HG03520 (cell line): ENCODE measurements around the gene FAM43B.

Experiments used
- ATAC-seq: cut with Tn5 transposase; IDR thresholded peaks from one replicate; pipeline ENCODE4 v1.9.1; 2021; ENCODE audit warnings: mild to moderate bottlenecking, moderate library complexity; ENCODE audit not compliant: unreplicated experiment

The FAM43B gene

DNA sequence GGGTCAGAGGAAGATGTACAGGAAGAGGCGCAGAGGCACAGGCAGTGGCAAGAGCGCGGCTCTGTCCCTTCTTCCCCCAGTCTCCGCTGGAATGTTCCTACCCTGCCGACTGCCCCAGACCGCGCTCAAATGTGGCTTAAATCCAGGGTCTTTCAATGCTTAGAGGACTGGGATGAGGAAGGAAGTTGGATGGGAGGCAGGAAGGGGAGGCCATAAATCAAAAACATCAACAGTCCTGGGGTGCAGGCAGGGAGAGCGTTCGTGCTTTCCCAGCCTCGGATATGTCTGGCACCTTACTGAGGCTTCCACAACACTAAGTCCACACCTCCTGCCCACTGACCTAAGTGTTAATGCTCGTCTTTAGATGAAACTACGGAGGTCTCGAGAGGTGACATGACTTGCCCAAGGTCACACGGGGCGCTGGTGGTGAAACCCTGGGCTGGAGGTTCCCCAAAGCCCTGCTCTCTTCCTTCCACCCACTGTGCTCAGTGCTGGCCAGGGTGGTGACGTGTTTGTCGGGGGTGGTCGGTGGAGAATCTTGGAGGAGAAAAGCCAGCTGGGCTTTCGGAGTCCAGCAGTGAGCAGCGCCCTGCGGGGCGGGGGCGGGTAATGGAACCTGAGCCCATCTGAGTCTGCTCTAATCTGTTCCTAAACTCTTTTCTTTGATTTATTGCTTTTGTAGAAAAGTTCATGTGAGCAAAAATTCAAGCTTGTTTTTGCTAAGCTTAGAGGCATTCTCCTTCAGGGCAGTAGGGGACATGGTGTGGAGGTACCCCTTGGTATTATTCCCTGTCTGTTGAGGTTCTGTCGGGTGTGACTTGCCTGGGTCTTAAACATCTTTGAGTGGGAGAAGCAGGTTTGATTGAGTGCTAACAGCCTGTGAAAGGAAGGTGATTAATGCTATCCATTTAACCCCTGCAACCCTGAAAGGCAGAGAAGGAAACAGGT, 37.2 kb downstream of the FAM43B start:
- ATAC-seq = no peak

DNA sequence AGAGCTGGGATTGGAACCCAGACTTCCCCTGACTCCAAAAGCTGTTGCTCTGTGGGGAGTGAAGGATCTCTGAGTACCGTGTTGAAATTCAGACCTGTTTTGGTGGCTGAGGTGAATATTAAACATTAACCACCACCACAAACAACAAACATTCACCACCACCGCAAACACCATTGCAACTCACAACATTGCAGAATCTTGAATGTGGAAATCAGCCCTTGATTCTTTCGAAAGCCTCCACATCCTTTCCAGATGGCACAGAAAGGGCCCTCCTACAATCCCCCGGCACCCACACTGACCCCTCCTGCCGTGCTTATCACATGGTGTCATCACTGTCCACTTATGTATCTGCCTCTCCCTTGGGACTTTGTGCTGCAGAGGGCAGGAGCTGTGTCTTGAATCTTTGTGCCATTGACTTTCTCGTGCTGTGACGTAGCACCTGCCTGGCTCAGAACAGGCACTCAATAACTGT, 38.0 kb downstream of the FAM43B start:
- ATAC-seq = no peak

DNA sequence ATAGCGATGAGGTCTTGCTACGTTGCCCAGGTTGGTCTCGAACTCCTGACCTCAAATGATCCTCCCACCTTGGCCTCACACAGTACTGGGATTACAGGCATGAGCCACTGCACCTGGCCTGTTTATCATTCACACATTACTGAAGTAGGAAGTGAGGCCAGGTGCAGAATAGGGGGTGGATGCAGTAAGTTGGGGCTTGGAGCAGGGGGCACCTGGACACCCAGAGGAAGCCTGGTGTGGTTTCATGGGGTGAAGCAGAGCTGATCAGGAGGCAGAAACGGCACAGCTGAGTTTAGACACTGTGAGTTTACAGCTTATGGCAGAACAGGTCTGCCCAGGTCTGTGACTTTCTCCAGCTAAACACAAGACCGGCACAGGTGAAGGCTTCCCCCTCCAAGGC, 41.4 kb downstream of the FAM43B start:
- ATAC-seq = no peak

DNA sequence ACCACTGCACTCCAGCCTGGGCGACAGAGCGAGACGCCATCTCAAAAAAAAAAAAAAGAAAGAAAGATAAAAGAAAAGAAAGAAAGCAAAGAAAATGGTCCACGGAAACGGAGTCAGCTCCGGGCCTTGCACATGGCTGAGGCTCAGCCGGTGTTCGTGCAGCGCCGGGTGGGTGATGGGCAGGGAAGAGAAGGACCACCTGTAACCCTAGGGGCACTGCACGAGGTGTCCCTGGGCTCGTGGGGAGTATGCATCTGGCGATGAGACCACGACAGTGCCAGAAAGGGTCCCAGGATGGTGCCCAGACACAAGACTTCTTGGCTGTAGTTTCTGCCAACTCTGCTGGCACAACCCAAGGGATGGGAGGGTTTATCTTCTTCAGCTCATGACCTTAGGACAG, 42.4 kb downstream of the FAM43B start:
- ATAC-seq = no peak

DNA sequence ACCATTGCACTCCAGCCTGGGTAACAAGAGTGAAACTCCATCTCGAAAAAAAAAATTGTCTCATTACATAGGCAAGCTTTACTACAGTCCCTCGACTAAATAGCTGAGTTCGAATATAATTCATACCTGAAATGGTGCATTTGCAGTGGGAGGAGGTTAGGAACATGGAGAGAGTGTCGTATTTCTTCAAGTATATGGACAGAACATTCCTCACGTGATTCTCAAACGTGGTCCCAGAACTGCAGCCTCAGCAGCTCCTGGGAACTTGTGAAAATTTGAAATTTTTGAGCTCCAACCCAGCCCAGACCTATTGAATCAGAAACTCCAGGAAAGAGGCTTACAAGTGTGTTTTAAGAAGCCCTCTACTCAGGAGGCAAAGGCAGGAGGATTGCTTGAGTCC, 43.7 kb downstream of the FAM43B start:
- ATAC-seq = no peak

DNA sequence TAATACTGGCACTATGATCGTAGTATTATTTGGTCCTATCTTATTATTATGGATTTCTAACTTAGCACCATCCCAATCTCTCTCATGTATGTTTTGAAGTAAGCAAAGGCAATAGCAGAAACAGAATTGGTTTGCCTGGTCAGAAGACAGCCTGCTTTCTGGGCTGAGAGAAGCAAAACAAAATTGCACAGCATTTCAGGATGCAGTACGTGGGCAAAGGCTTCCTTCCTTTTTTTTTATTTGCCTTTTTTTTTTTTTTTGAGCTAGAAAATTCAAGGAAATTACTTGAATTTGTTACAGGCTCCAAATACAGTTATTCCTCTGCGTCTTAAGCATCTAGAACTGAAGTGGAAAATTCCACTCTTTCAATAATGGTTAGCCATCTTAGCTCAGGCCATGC, 45.3 kb downstream of the FAM43B start:
- no peak for ATAC-seq

DNA sequence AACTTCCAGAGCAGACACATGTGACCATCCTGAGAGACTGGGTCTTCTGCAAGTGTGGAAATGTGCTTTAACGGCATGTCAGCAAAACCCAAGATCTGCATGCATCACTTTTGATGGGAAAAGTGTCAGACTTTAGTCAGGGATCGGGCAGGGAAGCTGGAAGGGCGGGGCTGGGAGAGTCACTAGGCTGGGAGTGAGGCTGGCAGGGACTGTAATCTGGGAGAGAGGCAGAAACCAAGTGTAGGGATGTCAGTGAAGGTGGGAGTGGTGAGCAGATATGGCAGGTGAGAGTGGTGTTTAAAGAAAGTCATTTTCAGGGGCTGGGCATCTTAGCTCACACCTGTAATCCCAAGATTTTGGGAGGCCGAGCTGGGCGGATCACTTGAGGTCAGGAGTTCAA, 47.8 kb downstream of the FAM43B start:
- ATAC-seq = no peak

DNA sequence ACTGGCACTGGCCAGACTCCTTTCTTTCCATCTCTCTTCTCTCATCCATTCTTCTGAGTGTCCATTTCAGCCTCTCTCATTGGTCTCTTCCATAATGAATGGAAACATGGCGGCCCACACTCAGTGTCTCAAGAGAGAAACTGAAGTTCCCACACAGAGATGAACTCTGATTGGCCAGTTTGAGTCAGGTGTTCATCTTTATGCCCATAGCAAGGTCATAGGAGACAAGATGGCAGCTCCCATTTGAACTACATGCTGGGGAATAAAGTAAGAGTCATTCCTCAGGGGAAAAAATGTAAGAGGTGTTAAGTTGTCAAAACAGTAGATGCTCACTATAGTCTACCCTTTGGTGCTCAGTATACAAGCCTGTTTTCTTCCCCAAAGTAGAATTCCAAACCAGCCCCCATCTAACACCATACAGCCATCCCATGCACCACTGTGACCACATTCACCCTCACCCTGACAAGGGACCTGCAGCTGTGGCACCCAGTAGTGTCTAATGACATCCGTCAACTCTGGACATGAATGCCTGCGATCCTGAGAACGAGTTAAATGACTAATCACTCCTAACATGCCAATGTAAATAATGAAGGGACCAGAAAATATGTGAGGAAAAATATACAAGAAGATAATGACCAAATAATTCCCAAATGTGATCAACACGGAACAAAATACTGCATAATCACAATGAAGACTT, 48.9 kb downstream of the FAM43B start:
- no peak for ATAC-seq

DNA sequence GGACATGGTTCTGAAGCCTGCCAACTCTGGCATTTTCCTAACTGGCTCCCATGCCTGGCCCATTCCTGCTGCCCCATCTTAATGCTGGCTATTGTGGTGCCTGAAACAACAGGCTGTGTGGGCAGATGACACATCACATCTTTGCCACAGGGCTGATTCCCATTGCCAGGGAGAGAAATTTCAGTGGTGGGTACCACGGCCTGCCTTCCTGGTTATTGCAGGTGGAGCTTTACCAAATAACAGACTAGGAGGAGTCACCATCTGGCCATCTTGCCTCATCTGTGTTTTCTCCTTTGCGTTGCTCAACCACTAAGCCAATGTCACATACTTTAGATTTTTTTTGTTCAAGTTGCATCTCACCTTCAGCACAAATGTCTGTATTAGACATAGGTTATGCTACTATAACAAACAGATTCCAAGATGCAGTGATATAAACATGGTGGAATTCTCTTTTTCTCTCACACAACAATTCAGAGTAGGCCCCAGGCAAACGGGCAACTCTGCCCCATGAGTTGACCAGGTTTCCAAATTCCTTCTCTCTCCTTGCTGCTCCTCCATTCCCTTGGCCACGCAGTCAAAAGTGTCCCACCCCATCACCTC, 50.6 kb downstream of the FAM43B start:
- ATAC-seq = no peak

DNA sequence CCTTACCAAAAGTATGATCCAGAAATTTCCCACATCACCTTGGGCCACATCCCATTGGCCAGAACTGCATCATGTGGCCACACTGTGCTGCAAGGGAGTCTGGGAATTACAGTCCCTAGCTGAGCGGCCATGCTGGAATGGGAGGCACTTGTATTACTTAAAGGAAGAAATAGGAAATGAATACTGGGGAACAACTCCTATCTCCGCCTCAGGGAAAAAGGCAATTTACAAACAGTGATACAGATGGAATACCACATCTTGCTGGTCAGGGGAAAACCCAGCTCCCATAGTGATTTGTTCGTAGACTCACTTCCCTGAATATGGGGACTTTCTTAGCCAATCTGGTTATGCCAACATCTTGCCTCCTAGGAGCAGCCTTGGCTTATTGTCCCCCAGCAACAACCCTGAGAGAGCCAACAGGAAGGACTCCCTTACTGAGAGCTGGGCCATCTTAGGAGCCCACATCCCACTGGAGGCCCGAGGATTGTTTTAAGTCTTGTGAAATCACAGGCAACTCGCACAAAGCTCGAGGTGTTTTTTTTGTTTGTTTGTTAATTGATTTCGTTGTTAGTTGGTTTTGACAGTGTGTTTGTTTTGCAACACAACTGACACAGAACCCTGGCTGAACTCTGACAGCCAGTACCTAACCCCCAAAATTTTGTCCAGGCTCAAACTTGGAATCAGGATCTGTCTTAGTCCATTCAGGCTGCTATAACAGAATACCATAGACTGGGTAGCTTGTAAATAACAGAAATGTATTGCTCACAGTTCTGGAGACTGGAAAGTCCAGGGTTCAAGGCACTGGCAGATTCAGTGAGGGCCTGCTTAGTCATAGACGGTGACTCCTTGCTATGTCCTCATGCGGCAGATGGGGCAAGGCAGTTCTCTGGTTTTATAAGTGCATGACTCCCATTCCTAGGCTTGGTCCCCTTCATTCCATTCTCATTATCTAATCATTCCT, 51.4 kb downstream of the FAM43B start:
- no peak for ATAC-seq
